GM10847 (cell line): Measurements from ENCODE around the gene NDUFV1.

ENCODE experiments used
- POLR2A ChIP-seq: IDR thresholded peaks from 2 replicates; pipeline ENCODE4 v1.6.1; 2011; ENCODE audit not compliant: insufficient read length; ENCODE audit errors: extremely low read depth

NDUFV1 gene

DNA sequence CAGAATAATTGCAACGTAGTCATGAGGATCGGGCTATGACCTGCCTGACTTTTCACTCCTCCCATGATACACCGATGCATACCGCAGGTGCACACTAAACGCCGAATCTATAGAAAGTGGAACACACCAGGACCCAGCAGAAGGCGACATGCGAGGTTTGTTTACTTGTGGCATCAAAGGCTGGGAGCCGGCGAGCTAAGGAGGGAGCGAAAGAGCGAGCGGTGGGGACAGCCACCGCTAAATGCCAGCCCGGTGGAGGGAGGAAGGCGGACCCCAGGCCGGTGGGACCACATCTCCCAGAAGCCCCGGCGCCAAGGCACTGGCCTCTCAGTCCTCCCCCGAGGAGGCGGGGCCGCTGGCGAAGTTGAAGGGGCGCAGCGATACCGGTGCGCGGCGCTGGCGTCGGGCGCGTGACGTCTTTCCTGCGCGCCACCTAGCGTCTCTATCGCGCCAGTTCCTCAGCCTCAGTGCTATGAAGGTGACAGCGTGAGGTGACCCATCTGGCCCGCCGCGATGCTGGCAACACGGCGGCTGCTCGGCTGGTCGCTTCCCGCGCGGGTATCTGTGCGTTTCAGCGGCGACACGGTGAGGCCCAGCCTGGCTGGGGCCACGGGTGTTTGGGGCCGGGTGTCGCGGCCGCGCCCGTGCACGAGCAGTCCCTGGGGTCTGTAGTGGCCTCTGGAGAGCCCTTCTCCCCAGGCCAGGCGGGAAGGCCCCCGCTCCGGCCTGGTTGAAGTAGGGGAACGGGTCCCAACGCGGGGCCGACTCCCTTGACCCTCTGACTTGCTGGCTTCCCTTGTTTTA, at the start of gene NDUFV1:
NDUFV1 (plus strand) TSS at position 445 of the 804 bp plus-strand sequence; CDS start at position 514, 69 bp downstream.
- TF ChIP-seq POLR2A: peak; percentile 63

DNA sequence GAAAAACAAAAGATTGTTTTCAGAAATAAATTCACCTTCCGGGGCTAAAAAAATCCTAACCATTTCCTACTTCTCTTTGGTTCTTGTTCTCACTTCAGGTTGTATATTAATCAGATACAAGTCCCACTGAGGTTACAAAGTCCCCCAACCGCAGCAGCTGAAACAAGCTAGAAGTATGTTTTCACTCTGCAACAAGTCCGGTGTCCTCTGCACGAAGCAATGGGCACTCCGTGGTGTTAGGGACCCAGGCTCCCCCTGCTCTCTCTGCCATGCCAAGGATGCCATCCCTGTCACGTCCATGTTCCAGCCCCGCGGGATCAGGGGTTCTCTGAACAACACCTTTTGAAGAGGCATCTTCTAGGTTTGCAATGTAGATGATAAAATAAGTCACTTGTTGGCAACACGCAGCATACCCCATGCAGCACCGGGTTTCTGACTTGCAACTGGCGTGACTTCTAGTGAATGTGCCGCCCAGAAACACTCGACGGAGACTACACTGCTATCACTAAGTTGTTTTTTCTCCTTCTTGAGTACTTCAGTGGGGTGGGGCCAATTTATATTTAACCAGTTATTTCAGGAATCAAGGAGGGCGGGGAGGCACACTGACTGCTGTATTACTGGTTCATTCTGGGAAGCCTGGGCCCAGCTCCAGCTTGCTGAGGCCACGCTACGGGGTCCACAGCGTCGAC, 48.5 kb upstream of the NDUFV1 start:
- TF ChIP-seq POLR2A: no peak

DNA sequence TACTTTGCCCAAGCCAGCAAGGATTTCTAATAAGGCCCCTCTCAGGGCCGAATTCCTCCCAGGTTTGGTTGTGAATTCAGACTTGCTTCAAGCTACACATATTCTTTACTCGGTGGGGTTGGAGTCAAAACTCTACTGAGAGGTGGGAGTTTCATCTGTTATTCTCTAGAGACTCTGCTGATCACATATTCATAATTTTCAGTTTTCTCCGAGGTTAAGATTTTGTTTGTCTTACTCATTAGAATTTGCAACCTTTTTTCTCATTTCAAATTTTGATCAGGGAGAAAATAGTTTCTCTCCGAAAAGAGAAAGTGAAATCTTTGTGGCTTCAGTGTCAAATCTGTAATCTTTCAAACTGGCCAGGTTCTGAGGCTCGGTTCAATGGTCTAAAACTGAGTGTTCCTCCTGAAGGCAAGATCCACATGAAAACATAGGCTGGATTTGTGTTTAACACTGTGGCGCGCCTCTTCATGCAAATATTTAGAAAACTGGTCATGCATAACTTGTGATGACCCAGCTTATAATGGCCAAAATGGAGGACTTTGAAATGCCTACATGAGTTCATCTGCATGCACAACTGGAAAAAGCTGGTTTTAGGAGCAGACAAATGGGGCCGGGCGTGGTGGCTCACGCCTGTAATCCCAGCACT, 44.6 kb upstream of the NDUFV1 start:
- TF ChIP-seq POLR2A: no peak

DNA sequence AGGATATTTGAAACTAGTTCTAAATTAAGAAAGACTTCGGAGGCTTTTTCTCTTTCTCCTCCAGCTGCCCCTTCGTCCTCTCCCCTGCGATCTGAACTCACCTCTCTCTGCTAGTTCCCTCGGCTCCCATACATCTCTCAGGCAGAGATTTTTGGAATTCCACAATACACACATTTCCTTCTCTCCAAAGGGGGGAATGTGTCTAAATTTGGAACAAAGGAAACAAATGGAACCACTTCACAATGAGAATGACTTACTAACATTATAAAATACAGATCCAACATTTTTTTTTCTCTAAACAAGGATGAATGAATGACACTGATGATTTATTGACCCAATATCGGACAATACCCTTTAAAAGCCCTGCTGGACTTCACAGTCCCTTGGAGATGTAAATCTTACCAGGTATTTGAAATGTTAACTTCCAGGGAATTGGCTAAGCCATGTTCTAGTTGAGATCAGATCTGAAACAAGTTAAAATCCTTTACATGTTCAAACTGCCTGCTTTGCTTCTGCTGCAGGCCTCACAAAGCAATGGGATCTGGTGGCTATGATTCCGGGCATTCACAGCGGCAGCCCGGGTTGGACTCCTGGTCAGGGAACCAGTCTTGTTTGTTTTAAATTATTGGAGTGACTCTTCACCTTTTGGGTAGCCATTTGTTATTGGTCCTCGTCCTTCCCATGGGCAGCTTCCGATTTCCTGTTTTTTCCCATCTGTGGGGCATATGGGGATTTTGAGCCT, 43.6 kb upstream of the NDUFV1 start:
- no peak for TF ChIP-seq POLR2A

DNA sequence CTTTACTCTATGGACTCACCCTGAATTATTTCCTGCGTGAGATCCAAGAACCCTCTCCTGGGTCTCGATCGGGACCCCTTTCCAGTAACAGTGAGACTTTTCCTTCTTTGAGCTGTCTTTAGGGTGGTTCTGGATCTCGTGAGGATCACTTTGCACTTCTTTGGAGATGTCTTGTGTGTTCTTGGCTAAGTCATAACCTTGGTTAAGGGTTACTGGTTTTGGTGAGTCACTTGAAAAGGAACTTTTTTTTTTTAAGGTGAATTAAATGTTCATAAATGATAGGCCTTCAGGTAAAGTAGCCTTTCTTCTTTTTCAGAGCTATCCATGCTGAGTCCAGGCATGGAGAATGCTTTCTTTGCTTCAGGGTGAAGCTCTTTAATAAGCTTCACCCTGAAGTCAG, 42.5 kb upstream of the NDUFV1 start:
- no peak for TF ChIP-seq POLR2A

DNA sequence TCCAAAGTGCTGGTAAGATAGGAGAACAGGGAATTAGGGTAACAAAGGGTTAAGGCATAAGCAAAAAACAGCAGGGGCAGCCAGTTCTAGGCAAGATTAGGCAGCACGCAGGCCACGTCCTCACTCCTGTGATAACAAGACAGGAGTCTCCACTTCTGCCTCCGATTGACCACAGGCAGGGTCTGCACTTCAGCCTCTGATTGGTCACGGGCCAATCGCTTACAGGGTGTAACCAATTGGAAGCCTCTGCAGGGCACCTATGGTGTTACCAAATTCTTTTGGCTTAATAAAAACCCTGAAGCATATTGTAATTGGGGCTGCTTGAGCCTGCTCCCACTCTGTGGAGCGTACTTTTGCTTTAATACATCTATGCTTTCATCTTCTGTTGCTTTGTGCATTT, 35.3 kb upstream of the NDUFV1 start:
- TF ChIP-seq POLR2A: no peak

DNA sequence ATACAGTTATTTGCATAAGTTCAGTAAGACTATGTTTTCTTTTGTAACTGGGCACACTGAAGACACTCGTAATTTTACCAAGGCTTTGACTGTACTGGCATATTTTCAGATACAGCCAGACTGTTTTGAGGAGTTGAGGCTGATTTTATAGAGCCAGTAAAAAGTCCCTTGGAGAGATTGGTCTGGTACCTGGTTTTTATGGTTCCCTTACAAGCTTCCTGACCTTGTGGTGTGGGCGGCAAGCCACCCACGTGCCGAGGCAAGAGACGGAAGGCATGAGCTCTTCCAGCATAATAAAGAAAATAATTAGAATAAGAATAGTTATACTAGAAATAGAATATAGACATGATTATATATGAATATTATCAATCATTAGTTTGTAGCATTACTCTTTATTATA, 34.4 kb upstream of the NDUFV1 start:
- no peak for TF ChIP-seq POLR2A

DNA sequence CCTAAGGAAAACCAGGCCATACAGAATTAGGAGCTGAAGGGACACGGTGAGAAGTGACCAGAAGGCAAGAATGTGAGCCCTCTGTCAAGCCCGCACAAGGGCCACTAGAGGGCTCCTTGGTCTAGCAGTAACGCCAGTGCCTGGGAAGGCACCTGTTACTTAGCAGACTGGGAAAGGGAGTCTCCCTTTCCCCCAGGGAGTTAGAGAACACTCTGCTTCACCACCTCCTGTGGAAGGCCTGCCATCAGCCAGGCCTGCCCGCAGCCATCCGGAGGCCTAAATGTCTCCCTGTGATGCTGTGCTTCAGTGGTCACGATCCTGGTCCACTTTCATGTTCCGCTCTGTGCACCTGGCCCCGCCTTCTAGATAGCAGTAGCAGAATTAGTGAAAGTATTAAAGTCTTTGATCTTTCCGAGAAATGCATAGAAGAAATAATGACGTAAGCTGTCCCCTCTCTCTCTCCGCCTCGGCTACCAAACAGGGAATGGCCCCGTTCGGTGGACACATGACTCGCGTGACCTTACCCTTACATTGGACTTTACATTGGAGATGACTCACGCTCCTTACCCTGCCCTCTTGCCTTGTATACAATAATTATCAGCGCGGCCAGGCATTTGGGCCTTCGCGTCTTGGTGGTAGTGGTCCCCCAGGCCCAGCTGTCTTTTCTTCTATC, 33.9 kb upstream of the NDUFV1 start:
- TF ChIP-seq POLR2A: no peak

DNA sequence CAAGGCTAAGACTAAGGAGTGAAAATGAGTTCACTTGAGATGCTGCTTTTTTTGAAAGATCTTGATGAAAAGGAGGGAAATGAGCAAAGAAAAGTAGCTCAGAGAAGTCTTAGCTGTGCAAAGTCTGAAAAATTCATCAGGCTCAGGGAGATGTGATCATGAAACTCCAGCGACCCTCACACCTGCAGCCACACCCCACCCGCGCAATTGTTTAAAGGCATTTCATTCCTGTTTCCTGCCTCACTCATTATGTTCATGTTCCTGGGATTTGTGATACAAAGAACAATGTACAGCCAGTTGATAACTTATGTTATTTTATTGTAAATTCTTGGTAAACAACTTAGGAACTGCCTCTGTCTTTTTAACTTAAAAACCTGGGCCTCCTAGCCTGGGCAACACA, 31.8 kb upstream of the NDUFV1 start:
- TF ChIP-seq POLR2A: no peak

DNA sequence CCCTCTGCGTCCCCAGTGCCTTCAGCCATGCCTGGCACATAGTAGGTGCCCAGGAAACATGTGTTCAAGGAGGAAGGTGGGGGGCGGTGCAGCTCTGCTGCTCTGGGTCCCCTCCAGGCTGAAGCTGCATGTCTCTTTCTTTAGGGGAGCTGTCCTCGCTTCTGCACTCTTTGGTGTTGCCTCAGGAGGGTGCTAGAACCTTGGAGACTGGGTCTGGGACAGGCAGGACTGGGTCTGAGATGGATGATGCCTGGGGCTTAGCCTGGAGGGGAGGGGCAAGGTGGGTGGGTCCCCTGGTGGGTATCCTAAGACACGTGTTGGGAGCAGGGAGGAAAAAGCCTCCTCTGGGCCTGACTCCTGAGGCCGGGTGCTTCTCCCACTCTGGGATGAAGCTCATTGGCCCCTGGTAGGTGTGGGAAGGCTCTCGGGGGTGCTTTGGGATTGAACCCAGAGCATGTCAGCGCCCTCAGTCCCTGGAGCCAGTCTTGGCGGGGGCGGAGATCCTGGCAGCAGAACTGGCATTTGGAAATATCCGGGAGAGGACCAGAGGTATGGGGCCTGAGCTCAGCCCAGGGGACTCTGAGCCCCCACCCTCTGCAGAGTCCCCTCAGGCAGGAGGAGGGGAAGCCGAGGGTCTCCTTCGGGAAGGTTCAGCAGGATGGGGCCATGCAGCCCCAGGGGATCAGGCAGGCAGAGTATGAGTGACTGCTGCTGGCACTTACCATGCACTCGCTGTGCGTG, 29.8 kb upstream of the NDUFV1 start:
- no peak for TF ChIP-seq POLR2A

DNA sequence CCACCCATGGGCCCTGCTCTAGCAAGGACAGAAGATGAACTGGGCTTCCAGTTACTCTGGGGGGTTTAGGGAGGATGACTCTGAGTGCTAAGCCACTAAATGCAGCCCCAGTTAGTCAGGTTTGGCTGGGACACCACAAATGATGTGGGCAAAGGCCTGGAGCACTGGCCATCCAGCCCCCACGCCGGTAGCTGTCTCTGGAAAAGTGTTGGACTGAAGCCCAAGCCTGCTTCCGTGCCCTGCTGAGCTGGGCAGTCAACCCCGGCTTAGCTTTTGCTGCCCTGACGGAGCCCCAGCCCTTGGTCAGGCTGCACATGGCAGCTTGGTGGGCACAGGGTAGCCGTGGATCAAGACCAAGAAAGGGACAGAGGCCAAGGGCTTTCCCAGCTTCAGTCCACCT, 28.8 kb upstream of the NDUFV1 start:
- no peak for TF ChIP-seq POLR2A

DNA sequence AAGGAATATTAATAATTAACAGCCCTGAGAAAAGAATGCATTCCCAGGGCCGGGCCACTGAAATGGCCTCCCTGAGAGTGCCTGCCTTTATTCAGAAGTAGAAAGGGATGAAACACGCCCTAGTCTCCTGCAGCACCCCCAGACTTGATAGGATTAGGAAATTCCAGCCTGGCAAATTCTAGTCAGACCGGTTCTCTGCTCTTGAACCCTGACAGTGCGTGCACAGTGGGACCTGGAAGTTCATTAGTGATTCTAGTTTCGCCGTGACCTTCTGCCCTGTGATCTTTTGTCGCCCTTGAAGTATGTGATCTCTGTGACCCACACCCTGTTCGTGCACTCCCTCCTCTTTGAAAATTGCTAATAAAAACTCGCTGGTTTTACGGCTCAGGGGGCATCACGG, 25.3 kb upstream of the NDUFV1 start:
- no peak for TF ChIP-seq POLR2A

DNA sequence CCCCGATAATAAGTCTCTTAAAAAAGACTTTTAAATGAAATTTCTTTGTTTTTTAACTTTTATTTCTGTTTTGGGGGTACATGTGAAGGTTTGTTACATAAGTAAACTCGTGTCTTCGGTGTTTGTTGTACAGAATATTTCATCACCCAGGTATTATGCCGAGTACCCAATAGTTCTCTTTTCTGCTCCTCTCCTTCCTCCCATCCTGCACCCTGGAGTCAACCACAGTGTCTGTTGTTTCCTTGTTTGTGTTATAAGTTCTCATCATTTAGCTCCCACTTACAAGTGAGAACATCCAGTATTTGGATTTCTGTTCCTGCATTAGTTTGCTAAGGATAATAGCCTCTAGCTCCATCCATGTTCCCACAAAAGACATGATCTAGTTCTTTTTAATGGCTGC, 24.7 kb upstream of the NDUFV1 start:
- no peak for TF ChIP-seq POLR2A
